GM12891 (cell line): Measurements from ENCODE around the gene RUBCN.
"Not testable (repeated sequence)": the region's sequence is repeated elsewhere in the genome, so short reads cannot be mapped to it uniquely, and the experiment has no call there.

ENCODE experiments used
- DNase-seq: peaks from one replicate; pipeline ENCODE4 v3.0.0; 2011; ENCODE audit warnings: low spot score; ENCODE audit not compliant: insufficient read length
- FAIRE-seq: peaks from 2 replicates; lab custom pipeline; 2011; peaks lifted over from hg19 to GRCh38; lab: Jason Lieb, UNC
- PAX5 ChIP-seq: IDR thresholded peaks from 2 replicates; pipeline ENCODE4 v1.6.1; 2011; ENCODE audit warnings: low read length, moderate library complexity, mild to moderate bottlenecking; ENCODE audit not compliant: insufficient read depth, severe bottlenecking
- POLR2A ChIP-seq: IDR thresholded peaks from 2 replicates; pipeline ENCODE4 v1.6.1; 2011; ENCODE audit warnings: low read depth, low read length, control low read depth
- POLR2AphosphoS5 ChIP-seq: IDR thresholded peaks from 2 replicates; pipeline ENCODE4 v1.6.1; 2011; ENCODE audit warnings: low read depth, low read length, control low read depth
- POU2F2 ChIP-seq: IDR thresholded peaks from 2 replicates; pipeline ENCODE4 v1.6.1; 2011; ENCODE audit warnings: low read depth, mild to moderate bottlenecking, control low read depth, low read length, moderate library complexity
- SPI1 ChIP-seq: IDR thresholded peaks from 2 replicates; pipeline ENCODE4 v1.6.1; 2011; ENCODE audit warnings: low read depth, low read length, control low read depth
- TAF1 ChIP-seq: IDR thresholded peaks from 2 replicates; pipeline ENCODE4 v1.6.1; 2011; ENCODE audit warnings: low read depth, low read length, control low read depth

The RUBCN gene

GRCh38 chr3:197673170-197673569, 63.5 kb downstream of the RUBCN start:
- no peak for TF ChIP-seq POU2F2
- TF ChIP-seq POLR2A = no peak

GRCh38 chr3:197670361-197670760, 66.3 kb downstream of the RUBCN start:
- no peak for FAIRE-seq
- no peak for TF ChIP-seq POLR2AphosphoS5
- TF ChIP-seq POU2F2 = no peak
- no peak for TF ChIP-seq SPI1
- TF ChIP-seq PAX5 = no peak
- TF ChIP-seq TAF1 = no peak
- TF ChIP-seq POLR2A = no peak
- DNase-seq = no peak

More at GRCh38 chr3:197673170-197673569, 63.5 kb downstream of the RUBCN start:
- DNase-seq (no peak), FAIRE-seq (no peak)

- FAIRE-seq (no peak), DNase-seq (no peak)
- TF ChIP-seq POLR2AphosphoS5 (no peak), TAF1 (no peak), PAX5 (no peak), SPI1 (no peak), POLR2A (no peak), POU2F2 (no peak)
Measured at GRCh38 chr3:197667968-197668367, 68.7 kb downstream of the RUBCN start.

GRCh38 chr3:197667293-197667692, 69.4 kb downstream of the RUBCN start:
- not testable (repeated sequence) for DNase-seq, FAIRE-seq

- not testable (repeated sequence) for DNase-seq, FAIRE-seq
Measured at GRCh38 chr3:197666221-197666842, 70.4 kb downstream of the RUBCN start.

GRCh38 chr3:197665549-197665948, 71.2 kb downstream of the RUBCN start:
- DNase-seq, FAIRE-seq: not testable (repeated sequence)

- DNase-seq = not testable (repeated sequence)
- FAIRE-seq = peak; percentile 77
Measured at GRCh38 chr3:197665142-197665491, 71.6 kb downstream of the RUBCN start.

GRCh38 chr3:197664414-197665141, 72.1 kb downstream of the RUBCN start:
- not testable (repeated sequence) for DNase-seq
- peak; percentile 83 for FAIRE-seq

GRCh38 chr3:197663367-197664140, 73.2 kb downstream of the RUBCN start:
- not testable (repeated sequence) for DNase-seq
- peak; percentile 78 for FAIRE-seq

More at GRCh38 chr3:197664414-197665141, 72.1 kb downstream of the RUBCN start:
- TF ChIP-seq PAX5 = peak; percentile 65

- FAIRE-seq, DNase-seq: not testable (repeated sequence)
Measured at GRCh38 chr3:197662352-197662751, 74.4 kb downstream of the RUBCN start.

GRCh38 chr3:197661874-197662273, 74.8 kb downstream of the RUBCN start:
- not testable (repeated sequence) for FAIRE-seq, DNase-seq

- not testable (repeated sequence) for DNase-seq, FAIRE-seq
Measured at GRCh38 chr3:197661234-197661834, 75.4 kb downstream of the RUBCN start.

- DNase-seq = not testable (repeated sequence)
- FAIRE-seq = peak; percentile 23
Measured at GRCh38 chr3:197659701-197660100, 77.0 kb downstream of the RUBCN start.

GRCh38 chr3:197659144-197659543, 77.6 kb downstream of the RUBCN start:
- FAIRE-seq = peak; percentile 93
- DNase-seq = not testable (repeated sequence)

- FAIRE-seq = not testable (repeated sequence)
Measured at GRCh38 chr3:197658706-197659105, 78.0 kb downstream of the RUBCN start.

GRCh38 chr3:197657541-197658292, 79.0 kb downstream of the RUBCN start:
- not testable (repeated sequence) for DNase-seq, FAIRE-seq

More at GRCh38 chr3:197658706-197659105, 78.0 kb downstream of the RUBCN start:
- DNase-seq = not testable (repeated sequence)

GRCh38 chr3:197656960-197657359, 79.7 kb downstream of the RUBCN start:
- DNase-seq, FAIRE-seq: not testable (repeated sequence)
